ENCODE data around the gene TBC1D5. TPM values are rescaled to one million over a fixed set of nuclear protein-coding genes. Genes with fewer than 3 reads are reported as not detected.
A peak's percentile ranks its signal among the peaks of the same experiment; 100 is the strongest.

The TBC1D5 gene
- total and polyA plus RNA-seq, 2 of the 8 experiments (the other 6 are each of a cell fraction or from before 2014, with no cell fraction given) = 11.0 to 22.9 TPM

GRCh38 chr3:17481116-17481515, 261.3 kb downstream of the TBC1D5 start:
- H3K4me2 ChIP-seq (ENCODE audit: insufficient read depth in 1 of 2, low read depth in 2 of 2, low read length in 2 of 2) = no peak overlapping the region
- DNase-seq (ENCODE audit: low read depth in 1 of 2, low spot score in 2 of 2) (no peak), FAIRE-seq (no peak)
- H4K5ac ChIP-seq (ENCODE audit: insufficient read length, low read depth, low read length) = no peak overlapping the region
- H2BK20ac ChIP-seq (ENCODE audit: low read length) = no peak overlapping the region
- H2BK15ac ChIP-seq (ENCODE audit: low read length) = no peak overlapping the region
- H2AK5ac ChIP-seq (ENCODE audit: low read depth, low read length) = no peak overlapping the region
- H3K4me1 ChIP-seq (replicated peaks in 1 of 4; ENCODE audit: control insufficient read depth in 3 of 4, insufficient read depth in 4 of 4, low read length in 3 of 4) = 0 out of 7 replicates have a peak, but pooled peaks cover 0 to 2% (median 0%) of the 10 kb centered on the region in 4 experiments
- no peak overlapping the region for H2BK5ac ChIP-seq (ENCODE audit: low read depth, low read length)
- H3K9me3 ChIP-seq (ENCODE audit: insufficient read depth in 2 of 2, low read depth in 1 of 2, low read length in 1 of 2) = no peaks in the 10 kb centered on the region
- CTCF ChIA-PET (ENCODE audit: partially characterized antibody) = interaction anchor here (1.0 to 2.2 kb wide), 5 partner anchors 11 to 360 kb away, joined by 3 to 9 read pairs (median 5); no protein-coding TSS in a partner anchor
- no peak overlapping the region for H2AFZ ChIP-seq (ENCODE audit: low read length)
- H3K79me1 ChIP-seq (ENCODE audit: low read depth, low read length) = no peaks in the 10 kb centered on the region
- H3K4ac ChIP-seq (replicated peaks; ENCODE audit: insufficient read length, low read depth, low read length) = no peak overlapping the region
- peak overlapping the region; percentile 23; the same call in 1 of the 2 replicates for H4K8ac ChIP-seq (ENCODE audit: extremely low read depth, insufficient read depth, low read length)
- H4K20me1 ChIP-seq (replicated peaks in 1 of 2; ENCODE audit: control insufficient read depth in 1 of 2, insufficient read depth in 2 of 2, low read length in 2 of 2) = no peaks in the 10 kb centered on the region
- no peaks in the 10 kb centered on the region for H3K27me3 ChIP-seq (replicated peaks in 1 of 4; ENCODE audit: control insufficient read depth in 3 of 4, extremely low read depth in 1 of 4, insufficient read depth in 3 of 4, low read length in 3 of 4)
- no peak overlapping the region for H3K18ac ChIP-seq (ENCODE audit: extremely low read depth, low read length)
- H3K36me3 ChIP-seq (ENCODE audit: control insufficient read depth in 2 of 4, insufficient read depth in 4 of 4, low read length in 3 of 4) = no peaks in the 10 kb centered on the region
- H3K4me3 ChIP-seq (ENCODE audit: extremely low read depth in 1 of 4, insufficient read depth in 2 of 4, low read depth in 3 of 4, low read length in 4 of 4) = no peak overlapping the region
- H2BK12ac ChIP-seq (ENCODE audit: low read depth, low read length) = no peak overlapping the region
- no peak overlapping the region for H4K91ac ChIP-seq (replicated peaks; ENCODE audit: insufficient read length, low read length)
- no peaks in the 10 kb centered on the region for H3K79me2 ChIP-seq (ENCODE audit: control insufficient read depth in 1 of 2, insufficient read depth in 2 of 2, low read length in 2 of 2)
- 84% methylated on average over 9 of the region's 10 CpGs; no CpG with 5 or more reads in 1 of the 2 experiments for WGBS, 2 experiments (ENCODE audit: extremely low coverage in 1 of 2, insufficient coverage in 1 of 2, insufficient read length in 1 of 2, insufficient replicate concordance in 2 of 2, low coverage in 1 of 2, low lambda C conversion rate in 2 of 2, missing lambda C conversion rate in 1 of 2)
- no peak overlapping the region; a peak in 1 of 7 replicates for H3K9ac ChIP-seq (replicated peaks in 1 of 4; ENCODE audit: extremely low read depth in 1 of 4, low read depth in 3 of 4, low read length in 3 of 4)
- H3K27ac ChIP-seq (ENCODE audit: low read depth, low read length) = no peak overlapping the region
- H3K14ac ChIP-seq (ENCODE audit: insufficient read length) = no peak overlapping the region
- POLR2A ChIA-PET (ENCODE audit: partially characterized antibody) = no interaction called here
- H3K23ac ChIP-seq (ENCODE audit: insufficient read length) = no peak overlapping the region
- no peaks in the 10 kb centered on the region for H3K23me2 ChIP-seq (ENCODE audit: low read depth, low read length)
- H2BK120ac ChIP-seq (replicated peaks; ENCODE audit: low read depth, low read length) = no peak overlapping the region
- no peak overlapping the region for H3K56ac ChIP-seq (replicated peaks; ENCODE audit: insufficient read length, low read depth, low read length)
- TF ChIP-seq RNF2 (IDR thresholded peaks at IDR 0.05; ENCODE audit: borderline replicate concordance, low read depth, low read length, missing control alignments, poor library complexity, severe bottlenecking) (no peak), TCF12 (IDR thresholded peaks at IDR 0.05; ENCODE audit: low read depth, low read length) (no peak), RAD21 (IDR thresholded peaks at IDR 0.05 in 1 of 2, conservative IDR thresholded peaks at IDR 0.05 in 1 of 2; ENCODE audit: low read depth in 2 of 2, low read length in 2 of 2) (no peak), ASH2L (IDR thresholded peaks at IDR 0.05; ENCODE audit: low read length) (no peak), GTF2F1 (IDR thresholded peaks at IDR 0.05; ENCODE audit: borderline replicate concordance, low read depth, low read length) (no peak), BACH1 (IDR thresholded peaks at IDR 0.05; ENCODE audit: low read length) (no peak), CHD2 (IDR thresholded peaks at IDR 0.05; ENCODE audit: low read length) (no peak), JUND (IDR thresholded peaks at IDR 0.05; ENCODE audit: low read length) (no peak), SAP30 (IDR thresholded peaks at IDR 0.05; ENCODE audit: insufficient read depth, insufficient replicate concordance, low read length) (no peak), TAF7 (optimal IDR thresholded peaks at IDR 0.05; ENCODE audit: borderline replicate concordance, low read depth, low read length) (no peak), ATF2 (IDR thresholded peaks at IDR 0.05; ENCODE audit: low read length) (no peak), CBX8 (IDR thresholded peaks at IDR 0.05; ENCODE audit: borderline replicate concordance, low read depth, low read length) (no peak)
